GM23338 (cell line): ENCODE results near the gene NOX4.

Experiments used
- POLR2AphosphoS5 ChIP-seq: IDR thresholded peaks from 2 replicates; pipeline ENCODE4 v1.6.1; 2016; ENCODE audit warnings: antibody characterized with exemption, low read depth
- ZNF114 ChIP-seq: fragments of 250-450 bp; sonication (Bioruptor Pico); IDR thresholded peaks from 2 replicates; pipeline ENCODE4 v1.5.0; 2020; ENCODE audit warnings: mild to moderate bottlenecking, moderate library complexity
- TF ChIP-seq, protein P1 (sequence below), 2 experiments: fragments of 200-600 bp in 1 of 2; sonication (generic) in 1 of 2; conservative IDR thresholded peaks; 2 replicates each; pipeline versions ENCODE4 v1.5.1 to v1.6.1; 2016 to 2017; ENCODE audit warnings: antibody characterized with exemption in 2 of 2, low read depth in 2 of 2, mild to moderate bottlenecking in 2 of 2, moderate library complexity in 1 of 2

DNA sequence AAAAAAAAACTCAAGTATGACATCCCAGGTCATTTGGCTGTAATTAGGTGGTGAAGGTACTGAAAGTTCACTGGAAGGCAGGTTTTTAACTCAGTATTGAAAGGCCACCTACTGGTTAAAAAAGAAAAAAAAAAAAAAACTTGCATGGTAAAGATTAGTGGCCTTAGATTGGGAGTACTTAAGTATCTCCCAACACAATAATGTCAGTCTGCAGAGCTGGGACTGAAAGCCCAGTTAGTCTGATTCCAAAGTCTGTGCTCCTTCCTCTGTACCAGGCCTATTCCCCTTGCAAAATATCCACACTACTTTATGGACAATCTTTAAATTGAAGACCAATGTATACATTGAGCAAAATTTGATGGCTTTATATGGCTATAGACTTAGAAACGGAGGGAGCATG, 85.5 kb downstream of the NOX4 start:
- TF ChIP-seq, protein P1, sequence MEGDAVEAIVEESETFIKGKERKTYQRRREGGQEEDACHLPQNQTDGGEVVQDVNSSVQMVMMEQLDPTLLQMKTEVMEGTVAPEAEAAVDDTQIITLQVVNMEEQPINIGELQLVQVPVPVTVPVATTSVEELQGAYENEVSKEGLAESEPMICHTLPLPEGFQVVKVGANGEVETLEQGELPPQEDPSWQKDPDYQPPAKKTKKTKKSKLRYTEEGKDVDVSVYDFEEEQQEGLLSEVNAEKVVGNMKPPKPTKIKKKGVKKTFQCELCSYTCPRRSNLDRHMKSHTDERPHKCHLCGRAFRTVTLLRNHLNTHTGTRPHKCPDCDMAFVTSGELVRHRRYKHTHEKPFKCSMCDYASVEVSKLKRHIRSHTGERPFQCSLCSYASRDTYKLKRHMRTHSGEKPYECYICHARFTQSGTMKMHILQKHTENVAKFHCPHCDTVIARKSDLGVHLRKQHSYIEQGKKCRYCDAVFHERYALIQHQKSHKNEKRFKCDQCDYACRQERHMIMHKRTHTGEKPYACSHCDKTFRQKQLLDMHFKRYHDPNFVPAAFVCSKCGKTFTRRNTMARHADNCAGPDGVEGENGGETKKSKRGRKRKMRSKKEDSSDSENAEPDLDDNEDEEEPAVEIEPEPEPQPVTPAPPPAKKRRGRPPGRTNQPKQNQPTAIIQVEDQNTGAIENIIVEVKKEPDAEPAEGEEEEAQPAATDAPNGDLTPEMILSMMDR (conservative IDR thresholded peaks at IDR 0.05; ENCODE audit: low read depth in 2 of 2), result peak; percentile 33 to 45; a peak in 2 of 4 replicates
- TF ChIP-seq ZNF114 (CRISPR knock-in tag), result no peak
- TF ChIP-seq POLR2AphosphoS5, result no peak
